Stomach (tissue), 9 donors: Measurements from ENCODE around the gene CDC16. TPM values are rescaled to one million over a fixed set of nuclear protein-coding genes. Genes with fewer than 3 reads are reported as not detected.
A peak's percentile ranks its signal among the peaks of the same experiment; 100 is the strongest.

Experiments used
- DNase-seq, 2 donors: peaks; one replicate each; pipeline versions ENCODE4 v3.0.0 to v3.0.0-alpha.2; 2013 to 2019
- H3K27ac ChIP-seq, 5 donors: fragments of 200-600 bp in 4 of 5; sonication (generic) in 4 of 5; one replicate each; pipeline ENCODE4 v1.5.1; 2013 to 2019; ENCODE audit warnings: mild to moderate bottlenecking in 1 of 5, moderate library complexity in 1 of 5
- H3K27me3 ChIP-seq, 3 donors: fragments of 200-600 bp; sonication (generic); one replicate each; pipeline ENCODE4 v1.5.1; 2017 to 2019; ENCODE audit warnings: mixed run types in 1 of 3
- H3K36me3 ChIP-seq, 4 donors: fragments of 200-600 bp; sonication (generic); 1 replicate in 3 of 4; 2 replicates in 1 of 4; pipeline ENCODE4 v1.5.1; 2016 to 2019
- H3K4me1 ChIP-seq, 4 donors: fragments of 200-600 bp; sonication (generic); one replicate each; pipeline ENCODE4 v1.5.1; 2016 to 2019
- H3K4me3 ChIP-seq, 4 donors: fragments of 200-600 bp; sonication (generic) in 3 of 4; one replicate each; pipeline ENCODE4 v1.5.1; 2016 to 2019; ENCODE audit warnings: mild to moderate bottlenecking in 1 of 4
- H3K9me3 ChIP-seq, 4 donors: fragments of 200-600 bp; sonication (generic); one replicate each; pipeline ENCODE4 v1.5.1; 2016 to 2019
- CTCF ChIP-seq, 7 experiments: fragments of 450-650 bp in 4 of 7; fragments of 200-600 bp in 3 of 7; sonication (generic) in 3 of 7; IDR thresholded peaks; one replicate each; pipeline ENCODE4 v1.5.1; 2016 to 2019; ENCODE audit warnings: antibody characterized with exemption in 7 of 7, control low read depth in 2 of 7, mild to moderate bottlenecking in 1 of 7
- EP300 ChIP-seq: sonication (generic); formaldehyde crosslinking; IDR thresholded peaks from one replicate; pipeline ENCODE4 v1.6.1; 2017; ENCODE audit warnings: antibody characterized with exemption
- POLR2A ChIP-seq, 4 donors: fragments of 450-650 bp; IDR thresholded peaks; one replicate each; pipeline ENCODE4 v1.6.1; 2016; ENCODE audit warnings: antibody characterized with exemption in 4 of 4, control low read depth in 2 of 4, mild to moderate bottlenecking in 1 of 4, moderate library complexity in 1 of 4
- POLR2AphosphoS5 ChIP-seq, 3 donors: sonication (generic); formaldehyde crosslinking; IDR thresholded peaks; one replicate each; pipeline ENCODE4 v1.6.1; 2016; ENCODE audit warnings: antibody characterized with exemption in 3 of 3
- WGBS, 5 donors: extraction: QIAGEN DNeasy Blood & Tissue Kit in 3 of 5; methylation state at CpG; one replicate each; pipeline versions ENCODE4 v1.1.5 to v1.1.7; 2013 to 2018; 5-methylcytosine and 5-hydroxymethylcytosine counted together
- intact Hi-C: fragments of 100-400 bp; cut with DNase I; formaldehyde crosslinking; loops from one replicate; pipeline ENCODE4 v1.15.1; 2023; ENCODE audit warnings: low total_unique reads
- polyA plus RNA-seq, 3 donors: library from polyadenylated mRNA; stranded (reverse); fragments of 200-250 nt; gene quantifications; one replicate each; pipeline ENCODE4 v1.2.3, GENCODE V29; 2013
- total RNA-seq, 5 donors: library from RNA; depleted of rRNA; stranded (reverse); fragments of >200 nt; gene quantifications; one replicate each; pipeline versions ENCODE4 v1.1.0 to v1.2.3, GENCODE V29; 2014 to 2016
- donor health status: healthy with polysubstance abuse.
- donor health status: Bipolar disorder and iron deficiency.
- donor health status: healthy.

CDC16 gene
- total and polyA plus RNA-seq, 8 donors = 49.3 to 98.5 (median 67.0) TPM

- 50 to 64% (median 59%) methylated on average over 4 of the region's 4 CpGs for WGBS, 5 donors
- H3K4me1 ChIP-seq = peaks cover 0 to 42% (median 22%) of the 10 kb centered on the region in 4 donors
- intact Hi-C loops = no loop called here
- no peak for DNase-seq
- H3K4me3 ChIP-seq = peak overlapping the region; percentile 72 to 94 (median 88)
- peaks cover 38 to 47% (median 47%) of the 10 kb centered on the region in 4 donors for H3K36me3 ChIP-seq
- H3K27ac ChIP-seq = peak overlapping the region in 4 of 5 donors; percentile 87 to 91 (median 89)
- no peaks in the 10 kb centered on the region for H3K9me3 ChIP-seq
- peaks cover 0 to 2% (median 0%) of the 10 kb centered on the region in 3 donors for H3K27me3 ChIP-seq
- no peak for TF ChIP-seq EP300
- no peak for TF ChIP-seq CTCF (IDR thresholded peaks at IDR 0.05)
- TF ChIP-seq POLR2A (IDR thresholded peaks at IDR 0.05) = no peak
- TF ChIP-seq POLR2AphosphoS5 (IDR thresholded peaks at IDR 0.05) = no peak
Measured at GRCh38 chr13:114236227-114236626, 1.5 kb downstream of the CDC16 start.

GRCh38 chr13:114237415-114238112, 2.9 kb downstream of the CDC16 start:
- 84 to 87% (median 86%) methylated on average over 7 of the region's 7 CpGs for WGBS, 5 donors
- intact Hi-C loops = no loop called here
- TF ChIP-seq POLR2A (IDR thresholded peaks at IDR 0.05) (no peak), CTCF (IDR thresholded peaks at IDR 0.05) (no peak), POLR2AphosphoS5 (IDR thresholded peaks at IDR 0.05) (no peak), EP300 (no peak)
- H3K9me3 ChIP-seq = no peaks in the 10 kb centered on the region
- peaks cover 0 to 42% (median 22%) of the 10 kb centered on the region in 4 donors for H3K4me1 ChIP-seq
- H3K36me3 ChIP-seq = peaks cover 52 to 61% (median 60%) of the 10 kb centered on the region in 4 donors
- no peak for DNase-seq
- H3K27ac ChIP-seq = no peak overlapping the region
- H3K27me3 ChIP-seq = no peaks in the 10 kb centered on the region
- H3K4me3 ChIP-seq = no peak overlapping the region

DNA sequence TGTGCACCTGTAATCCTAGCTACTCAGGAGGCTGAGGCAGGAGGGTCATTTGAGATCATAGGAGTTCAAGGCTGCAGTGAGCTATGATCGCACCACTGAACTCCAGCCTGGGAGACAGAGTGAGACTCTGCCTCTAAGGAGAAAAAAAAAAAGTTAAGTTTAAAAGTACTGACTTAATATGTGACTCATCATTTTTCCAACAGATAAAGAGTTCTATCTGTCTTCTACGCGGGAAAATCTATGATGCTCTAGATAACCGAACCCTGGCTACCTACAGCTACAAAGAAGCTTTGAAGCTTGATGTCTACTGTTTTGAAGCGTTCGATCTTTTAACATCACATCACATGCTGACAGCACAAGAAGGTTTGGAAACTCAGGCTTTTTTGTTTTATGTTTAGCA, 7.2 kb downstream of the CDC16 start:
- Histone ChIP-seq H3K36me3 (peaks cover 79 to 100% (median 100%) of the 10 kb centered on the region in 4 donors), H3K4me1 (peaks cover 0 to 19% (median 0%) of the 10 kb centered on the region in 4 donors), H3K27ac (no peak overlapping the region), H3K4me3 (no peak overlapping the region), H3K9me3 (no peaks in the 10 kb centered on the region), H3K27me3 (no peaks in the 10 kb centered on the region)
- WGBS, 5 donors = 90 to 96% (median 91%) methylated on average over 6 of the region's 6 CpGs
- no peak for TF ChIP-seq EP300
- no peak for TF ChIP-seq CTCF (IDR thresholded peaks at IDR 0.05)
- no peak for TF ChIP-seq POLR2AphosphoS5 (IDR thresholded peaks at IDR 0.05)
- no peak for TF ChIP-seq POLR2A (IDR thresholded peaks at IDR 0.05)
- intact Hi-C loops = no loop called here
- no peak for DNase-seq

DNA sequence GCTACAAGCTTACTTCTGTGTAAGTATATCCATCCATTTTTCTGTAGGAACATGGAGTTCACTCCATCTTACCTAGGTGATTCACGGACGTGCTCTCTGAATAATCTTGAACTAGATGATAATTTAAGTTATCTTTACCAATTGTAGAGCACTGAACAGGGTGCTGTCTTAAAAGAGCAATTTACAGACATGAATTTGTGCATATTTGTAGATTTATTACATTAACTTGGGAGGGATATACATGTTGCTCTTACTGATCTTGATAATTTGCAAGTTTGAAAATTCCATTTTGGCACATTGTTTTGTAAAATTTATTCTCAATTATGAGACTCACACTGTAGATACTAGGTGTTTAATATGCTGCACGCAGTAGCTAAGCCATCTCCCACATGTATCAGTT, 9.3 kb downstream of the CDC16 start:
- Histone ChIP-seq H3K27ac (no peak overlapping the region), H3K4me3 (no peak overlapping the region), H3K4me1 (peaks cover 0 to 13% (median 0%) of the 10 kb centered on the region in 4 donors), H3K36me3 (peaks cover 59 to 100% (median 100%) of the 10 kb centered on the region in 4 donors), H3K27me3 (no peaks in the 10 kb centered on the region), H3K9me3 (no peaks in the 10 kb centered on the region)
- intact Hi-C loops = no loop called here
- WGBS, 5 donors = 89 to 96% (median 90%) methylated on average over 3 of the region's 3 CpGs
- TF ChIP-seq POLR2A (IDR thresholded peaks at IDR 0.05) = no peak
- no peak for TF ChIP-seq CTCF (IDR thresholded peaks at IDR 0.05)
- no peak for TF ChIP-seq EP300
- no peak for TF ChIP-seq POLR2AphosphoS5 (IDR thresholded peaks at IDR 0.05)
- DNase-seq = no peak
